NCI-H2227 (cell line): ENCODE data around the gene BICRA.
"Not testable (repeated sequence)": the region's sequence is repeated elsewhere in the genome, so short reads cannot be mapped to it uniquely, and the experiment has no call there.

ENCODE experiments used
- DNase-seq: peaks from one replicate; lab custom pipeline; 2025; ENCODE audit not compliant: unreplicated experiment; lab: John Stamatoyannopoulos, UW

BICRA gene

GRCh38 chr19:47661611-47662010 is 52.7 kb downstream of the BICRA start:
- no peak for DNase-seq

DNA sequence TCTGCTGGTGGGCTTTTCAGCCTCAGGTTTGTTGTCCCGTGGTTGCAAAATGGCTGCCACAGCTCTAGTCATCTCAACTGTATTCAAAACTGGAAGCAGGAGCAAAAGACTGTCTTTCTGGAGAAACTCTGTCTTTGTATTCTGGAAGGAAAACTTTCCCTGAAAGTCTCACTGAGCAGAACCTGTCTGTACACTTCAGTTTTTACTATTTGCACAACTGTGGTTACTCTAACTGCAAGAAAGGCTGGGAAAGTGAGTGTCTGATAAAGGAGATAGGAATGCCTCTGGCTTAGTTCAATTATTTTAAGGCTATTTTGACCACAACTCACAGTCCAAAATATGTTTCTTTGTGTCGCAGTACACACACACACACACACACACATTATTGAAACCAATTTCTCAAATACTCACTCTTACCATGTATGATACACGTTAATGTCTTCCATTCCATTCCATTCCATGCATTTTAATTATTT is 54.5 kb downstream of the BICRA start:
- no peak for DNase-seq

DNA sequence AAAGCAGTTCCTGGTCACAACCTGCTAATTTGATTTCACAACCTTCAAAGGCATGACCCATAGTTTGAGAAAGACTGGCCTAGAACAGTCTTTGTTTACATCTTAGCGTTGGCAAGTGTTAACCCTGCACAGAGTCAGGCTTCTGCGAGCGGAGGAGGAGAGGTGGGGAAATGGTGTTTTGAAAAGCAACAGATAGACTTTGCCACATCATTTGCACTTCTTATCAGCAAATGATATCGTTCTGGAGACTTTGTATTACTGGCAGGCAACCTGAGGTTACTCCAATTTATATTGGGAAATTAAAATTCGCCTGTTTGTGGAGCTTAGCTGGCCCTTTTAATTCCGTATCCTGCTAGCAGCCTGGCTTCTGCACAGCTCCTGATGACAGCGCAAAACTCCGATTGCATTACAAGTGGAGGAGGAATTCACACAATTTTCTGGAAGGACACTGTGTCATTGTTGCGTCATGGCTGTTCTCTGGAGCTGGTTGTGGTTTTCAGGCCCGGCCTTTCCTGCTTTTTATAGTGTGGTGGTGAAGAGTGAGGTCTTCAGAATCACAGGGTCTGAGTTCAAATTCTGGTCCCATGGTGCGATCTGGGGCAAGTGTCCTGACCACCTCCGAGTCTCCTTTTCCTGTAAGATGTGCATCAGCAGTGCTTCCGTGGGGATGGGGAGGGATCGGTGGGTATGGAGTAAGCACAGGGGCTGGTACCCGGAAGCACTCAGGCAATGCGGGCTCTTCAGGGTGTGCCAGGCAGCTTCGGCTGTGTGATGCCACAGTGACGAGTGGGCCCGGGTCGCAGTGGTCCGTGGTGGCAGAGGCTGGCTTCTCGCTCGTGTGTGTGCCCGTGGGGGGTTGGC is 55.2 kb downstream of the BICRA start:
- no peak for DNase-seq

- not testable (repeated sequence) for DNase-seq
Measured at GRCh38 chr19:47668556-47668955, 59.6 kb downstream of the BICRA start.

DNA sequence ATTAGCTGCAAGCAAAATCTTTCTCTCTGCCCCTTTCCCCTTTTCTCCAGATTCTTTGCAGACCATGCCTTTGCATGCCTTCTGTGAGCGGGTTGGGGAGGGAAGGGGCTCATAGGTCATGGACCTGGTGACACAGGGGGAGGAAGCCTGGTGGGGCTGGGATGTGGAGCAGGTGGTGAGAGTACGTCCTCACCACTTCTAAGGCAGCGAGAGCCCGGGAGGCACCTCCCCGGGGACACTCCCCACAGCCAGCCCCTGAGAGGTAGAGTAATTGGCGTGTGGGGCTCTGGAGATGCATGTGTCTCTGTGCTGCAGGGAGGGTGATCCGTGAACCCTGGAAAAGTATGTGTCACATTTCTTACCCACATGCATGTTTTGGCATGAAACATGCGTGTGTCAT is 61.8 kb downstream of the BICRA start:
- no peak for DNase-seq

DNA sequence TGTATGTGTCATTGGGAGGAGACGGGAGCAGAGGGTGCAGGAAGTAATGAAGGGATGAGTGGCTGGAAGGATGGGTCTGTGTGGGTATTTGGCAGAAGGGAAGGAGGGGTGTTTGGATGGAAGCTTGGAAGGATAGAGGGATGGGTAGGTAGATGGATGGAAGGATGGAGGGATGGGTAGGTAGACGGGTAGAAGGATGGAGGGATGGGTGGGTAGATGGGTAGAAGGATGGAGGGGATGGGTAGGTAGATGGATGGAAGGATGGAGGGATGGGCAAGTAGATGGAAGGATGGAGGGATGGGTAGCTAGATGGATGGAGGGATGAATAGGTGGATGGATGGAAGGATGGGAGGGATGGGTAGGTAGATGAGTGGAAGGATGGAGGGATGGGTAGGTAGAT is 62.6 kb downstream of the BICRA start:
- no peak for DNase-seq

- no peak for DNase-seq
Measured at GRCh38 chr19:47673426-47673825, 64.5 kb downstream of the BICRA start.

- DNase-seq: no peak
Measured at GRCh38 chr19:47674548-47674947, 65.6 kb downstream of the BICRA start.

- DNase-seq: no peak
Measured at GRCh38 chr19:47675271-47675670, 66.3 kb downstream of the BICRA start.

- no peak for DNase-seq
Measured at GRCh38 chr19:47675859-47676258, 66.9 kb downstream of the BICRA start.

GRCh38 chr19:47676811-47677210 is 67.9 kb downstream of the BICRA start:
- no peak for DNase-seq

GRCh38 chr19:47679251-47679900 is 70.4 kb downstream of the BICRA start:
- no peak for DNase-seq

GRCh38 chr19:47679922-47680857 is 71.3 kb downstream of the BICRA start:
- DNase-seq: no peak

- DNase-seq: no peak
Measured at GRCh38 chr19:47680858-47681332, 72.0 kb downstream of the BICRA start.

DNA sequence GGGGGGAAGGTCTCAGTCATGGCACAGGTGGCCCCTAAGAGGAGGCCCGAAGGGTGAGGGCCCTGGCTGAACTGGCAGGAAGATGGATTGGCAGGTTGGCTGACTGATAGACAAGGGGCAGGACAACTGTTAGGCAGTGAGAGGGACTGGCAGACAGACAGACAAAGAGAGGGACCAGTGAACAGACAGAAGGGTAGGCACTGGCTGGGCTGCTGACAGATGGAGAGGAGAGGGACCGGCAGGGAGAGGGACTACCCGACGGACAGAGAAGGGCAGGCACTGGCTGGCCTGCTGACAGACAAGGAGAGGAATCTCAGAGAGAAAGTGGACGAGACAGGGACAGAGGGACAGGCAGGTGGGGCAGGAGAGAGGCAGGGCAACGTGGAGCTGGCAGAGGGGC is 72.5 kb downstream of the BICRA start:
- no peak for DNase-seq

DNA sequence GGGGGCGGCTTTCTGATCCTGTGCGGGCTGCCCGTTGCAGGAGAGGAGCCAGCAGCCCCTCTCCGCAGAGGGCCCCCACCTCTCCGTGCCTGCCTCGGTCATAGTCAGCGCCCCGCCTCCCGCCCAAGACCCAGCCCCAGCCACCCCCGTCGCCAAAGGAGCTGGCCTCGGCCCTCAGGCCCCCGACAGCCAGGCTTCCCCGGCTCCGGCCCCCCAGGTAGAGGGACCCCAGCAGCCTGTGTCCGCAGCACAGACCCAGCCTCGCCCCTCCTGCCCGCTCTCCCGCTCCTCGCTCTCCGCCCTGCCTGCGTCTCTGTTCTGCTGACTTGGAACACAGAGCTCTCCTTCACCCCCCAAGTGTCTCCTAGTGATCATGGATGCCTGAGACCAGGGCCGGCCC is 73.0 kb downstream of the BICRA start:
- no peak for DNase-seq

GRCh38 chr19:47682939-47683338 is 74.0 kb downstream of the BICRA start:
- DNase-seq: no peak

DNA sequence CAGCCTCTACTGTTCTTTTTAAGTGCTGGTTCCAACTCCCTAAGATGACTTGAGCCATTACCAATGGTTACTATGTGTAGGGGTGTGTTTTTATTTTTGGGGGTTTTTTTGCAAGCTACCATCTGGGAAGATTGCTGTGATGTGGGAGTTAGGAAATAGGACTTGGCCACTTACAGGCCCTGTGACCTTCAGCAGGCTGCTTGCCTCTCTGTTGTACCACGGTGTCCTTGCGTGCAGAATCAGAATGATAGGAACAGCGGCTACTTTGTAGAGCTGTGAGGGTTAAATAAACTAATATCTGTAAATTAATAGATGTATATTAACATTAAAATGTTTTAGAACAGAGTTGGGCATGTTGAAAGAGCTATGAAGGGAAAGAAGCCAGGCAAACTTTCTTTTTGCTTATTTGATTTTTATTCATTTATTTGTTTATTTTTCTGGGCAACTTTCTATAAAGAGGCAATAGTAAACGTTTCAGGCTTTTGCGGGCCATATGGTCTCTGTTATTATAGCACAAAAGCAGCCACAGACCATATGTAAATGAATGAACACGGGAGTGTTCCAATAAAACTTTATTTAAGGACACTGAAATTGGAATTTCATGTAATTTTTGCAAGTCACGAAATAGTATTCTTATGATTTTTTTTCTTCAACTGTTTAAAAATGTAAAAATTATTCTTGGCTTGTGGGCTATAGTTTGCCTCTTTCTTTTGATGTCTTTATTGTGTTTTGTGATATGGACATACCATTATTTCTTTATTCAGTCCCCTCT is 77.9 kb downstream of the BICRA start:
- no peak for DNase-seq

DNA sequence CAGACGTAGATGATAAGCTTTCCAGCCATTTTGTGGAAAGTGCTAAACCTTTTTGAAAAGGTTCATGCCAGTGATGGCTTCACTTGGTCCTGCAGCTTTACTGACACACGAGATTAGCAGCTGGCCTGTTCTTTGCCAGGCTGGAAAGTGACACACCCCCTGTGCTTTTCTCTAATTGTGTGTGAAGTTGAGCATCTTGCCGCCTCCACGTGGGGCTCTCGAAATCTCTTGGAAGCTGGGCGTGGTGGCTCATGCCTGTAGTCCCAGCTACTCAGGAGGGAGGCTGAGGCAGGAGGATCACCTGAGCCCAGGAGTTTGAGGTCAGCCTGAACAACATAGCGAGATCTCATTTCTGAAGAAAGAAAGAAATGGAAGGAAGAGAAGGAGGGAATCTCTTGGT is 79.0 kb downstream of the BICRA start:
- DNase-seq: peak; percentile 15

DNA sequence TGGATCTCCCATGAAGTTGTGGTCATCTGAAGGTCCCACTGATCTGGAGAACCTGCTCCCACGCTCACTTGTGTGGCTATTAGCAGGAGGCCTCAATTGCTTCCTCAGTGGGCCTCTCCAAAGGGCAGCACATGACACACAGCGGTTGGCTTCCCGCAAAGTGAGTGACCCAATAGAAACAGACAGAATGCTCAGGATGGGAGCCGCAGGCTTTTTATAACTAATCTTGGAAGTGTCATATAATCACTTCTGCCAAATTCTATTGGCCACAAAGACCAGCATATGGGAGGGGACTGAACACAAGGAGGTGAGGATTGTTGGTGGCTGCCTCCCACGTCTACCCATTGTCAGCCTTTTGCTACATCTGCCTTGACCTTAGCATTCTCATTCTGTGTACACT is 82.2 kb downstream of the BICRA start:
- DNase-seq: no peak
